ENCODE data around the gene CMPK2. TPM values are rescaled to one million over a fixed set of nuclear protein-coding genes. Genes with fewer than 3 reads are reported as not detected.

The CMPK2 gene
- total RNA-seq, 5 donors from 2014 or later (not counting 1 experiment from before 2014, with no cell fraction given) = 6.5 to 15.2 (median 9.1) TPM

- no peak overlapping the region for H3K4me3 Mint-ChIP-seq
Measured at GRCh38 chr2:6833300-6833604, 32.5 kb downstream of the CMPK2 start.

GRCh38 chr2:6832596-6833299, 33.0 kb downstream of the CMPK2 start:
- POLR2A ChIA-PET = interaction anchor here in 1 of 2 donors (0.8 kb wide), 1 partner anchor 13 kb away, joined by 14 read pairs; no protein-coding TSS in a partner anchor
- peaks cover 55% of the 10 kb centered on the region for H3K36me3 Mint-ChIP-seq
- H3K9me3 Mint-ChIP-seq = peaks cover 18 to 41% (median 24%) of the 10 kb centered on the region in 3 donors
- H3K4me3 Mint-ChIP-seq = peak overlapping the region in 1 of 3 donors; percentile 26
- Histone ChIP-seq H3K9me3 (peaks cover 3% of the 10 kb centered on the region), H3K4me1 (ENCODE audit: control insufficient read depth in 1 of 2, extremely low read depth in 1 of 2, insufficient read depth in 2 of 2, low read length in 2 of 2) (no peaks in the 10 kb centered on the region), H3K27me3 (replicated peaks in 1 of 2; ENCODE audit: control insufficient read depth in 2 of 2, extremely low read depth in 1 of 2, insufficient read depth in 2 of 2, low read length in 1 of 2) (no peaks in the 10 kb centered on the region), H3K27ac (ENCODE audit: low read length) (peak overlapping the region; percentile 19), H3K4me3 (ENCODE audit: control insufficient read depth in 1 of 2, extremely low read depth in 1 of 2, low read length in 1 of 2) (no peak overlapping the region), H3K36me3 (ENCODE audit: control insufficient read depth in 2 of 2, extremely low read depth in 1 of 2, insufficient read depth in 1 of 2, low read length in 1 of 2) (no peaks in the 10 kb centered on the region)
- peak overlapping the region; percentile 68 to 69 for H3K27ac Mint-ChIP-seq
- ATAC-seq (replicated peaks in 1 of 4) = no peak
- peaks cover 7 to 13% (median 9%) of the 10 kb centered on the region in 3 donors for H3K4me1 Mint-ChIP-seq
- WGBS (ENCODE audit: insufficient coverage) = 40% methylated on average over 1 of the region's 2 CpGs
- no peaks in the 10 kb centered on the region for H3K27me3 Mint-ChIP-seq
- DNase-seq = no peak
- CTCF ChIA-PET = interaction anchor here in 1 of 2 donors (0.7 kb wide), 1 partner anchor 252 kb away, joined by 3 read pairs; no protein-coding TSS in a partner anchor

More at GRCh38 chr2:6833300-6833604, 32.5 kb downstream of the CMPK2 start:
- Mint-ChIP-seq H3K27me3 (no peaks in the 10 kb centered on the region), H3K4me1 (peaks cover 4 to 8% (median 7%) of the 10 kb centered on the region in 3 donors), H3K27ac (peak overlapping the region in 1 of 2 donors; percentile 17), H3K9me3 (peaks cover 18 to 43% (median 24%) of the 10 kb centered on the region in 3 donors), H3K36me3 (peaks cover 59% of the 10 kb centered on the region)
- no peaks in the 10 kb centered on the region for H3K36me3 ChIP-seq (ENCODE audit: control insufficient read depth in 2 of 2, extremely low read depth in 1 of 2, insufficient read depth in 1 of 2, low read length in 1 of 2)
- H3K4me3 ChIP-seq (ENCODE audit: control insufficient read depth in 1 of 2, extremely low read depth in 1 of 2, low read length in 1 of 2) = no peak overlapping the region
- no peaks in the 10 kb centered on the region for H3K4me1 ChIP-seq (ENCODE audit: control insufficient read depth in 1 of 2, extremely low read depth in 1 of 2, insufficient read depth in 2 of 2, low read length in 2 of 2)
- peak overlapping the region; percentile 19 for H3K27ac ChIP-seq (ENCODE audit: low read length)
- POLR2A ChIA-PET = interaction anchor here in 1 of 2 donors (0.8 kb wide), 1 partner anchor 14 kb away, joined by 14 read pairs; no protein-coding TSS in a partner anchor
- no CpG with 5 or more reads among the region's 2 CpGs for WGBS (ENCODE audit: insufficient coverage)
- peaks cover 3% of the 10 kb centered on the region for H3K9me3 ChIP-seq
- H3K27me3 ChIP-seq (replicated peaks in 1 of 2; ENCODE audit: control insufficient read depth in 2 of 2, extremely low read depth in 1 of 2, insufficient read depth in 2 of 2, low read length in 1 of 2) = no peaks in the 10 kb centered on the region
- DNase-seq = no peak
- no peak for ATAC-seq (replicated peaks in 1 of 4)
- CTCF ChIA-PET = interaction anchor here in 1 of 2 donors (0.7 kb wide), 1 partner anchor 252 kb away, joined by 3 read pairs; no protein-coding TSS in a partner anchor

- DNase-seq (no peak), ATAC-seq (replicated peaks in 1 of 4) (no peak)
- H3K27ac ChIP-seq (ENCODE audit: low read length) = no peak overlapping the region
- WGBS (ENCODE audit: insufficient coverage) = no CpG with 5 or more reads among the region's 1 CpG
- no peaks in the 10 kb centered on the region for H3K4me1 ChIP-seq (ENCODE audit: control insufficient read depth in 1 of 2, extremely low read depth in 1 of 2, insufficient read depth in 2 of 2, low read length in 2 of 2)
- H3K4me3 ChIP-seq (ENCODE audit: control insufficient read depth in 1 of 2, extremely low read depth in 1 of 2, low read length in 1 of 2) = no peak overlapping the region
- Mint-ChIP-seq H3K9me3 (peaks cover 18 to 41% (median 24%) of the 10 kb centered on the region in 3 donors), H3K36me3 (peaks cover 46% of the 10 kb centered on the region), H3K4me3 (no peak overlapping the region), H3K4me1 (peaks cover 7 to 16% (median 12%) of the 10 kb centered on the region in 3 donors), H3K27me3 (no peaks in the 10 kb centered on the region), H3K27ac (peak overlapping the region in 1 of 2 donors; percentile 8)
- ChIA-PET CTCF (no interaction called here), POLR2A (no interaction called here)
- H3K27me3 ChIP-seq (replicated peaks in 1 of 2; ENCODE audit: control insufficient read depth in 2 of 2, extremely low read depth in 1 of 2, insufficient read depth in 2 of 2, low read length in 1 of 2) = no peaks in the 10 kb centered on the region
- peaks cover 3% of the 10 kb centered on the region for H3K9me3 ChIP-seq
- H3K36me3 ChIP-seq (ENCODE audit: control insufficient read depth in 2 of 2, extremely low read depth in 1 of 2, insufficient read depth in 1 of 2, low read length in 1 of 2) = no peaks in the 10 kb centered on the region
Measured at GRCh38 chr2:6831229-6831628, 34.5 kb downstream of the CMPK2 start.

GRCh38 chr2:6828299-6828584, 37.5 kb downstream of the CMPK2 start:
- no peak overlapping the region for H3K4me3 ChIP-seq (ENCODE audit: control insufficient read depth in 1 of 2, extremely low read depth in 1 of 2, low read length in 1 of 2)
- POLR2A ChIA-PET = no interaction called here
- no peaks in the 10 kb centered on the region for H3K4me1 ChIP-seq (ENCODE audit: control insufficient read depth in 1 of 2, extremely low read depth in 1 of 2, insufficient read depth in 2 of 2, low read length in 2 of 2)
- no peak overlapping the region for H3K27ac ChIP-seq (ENCODE audit: low read length)
- peaks cover 27% of the 10 kb centered on the region for H3K36me3 Mint-ChIP-seq
- H3K4me1 Mint-ChIP-seq = peaks cover 7 to 16% (median 12%) of the 10 kb centered on the region in 3 donors
- WGBS (ENCODE audit: insufficient coverage) = no CpG with 5 or more reads among the region's 2 CpGs
- CTCF ChIA-PET = no interaction called here
- no peaks in the 10 kb centered on the region for H3K9me3 ChIP-seq
- peaks cover 9 to 24% (median 14%) of the 10 kb centered on the region in 3 donors for H3K9me3 Mint-ChIP-seq
- DNase-seq (peak in 1 of 35 experiments; percentile 27), ATAC-seq (replicated peaks in 1 of 4) (no peak)
- H3K27me3 ChIP-seq (replicated peaks in 1 of 2; ENCODE audit: control insufficient read depth in 2 of 2, extremely low read depth in 1 of 2, insufficient read depth in 2 of 2, low read length in 1 of 2) = no peaks in the 10 kb centered on the region
- no peak overlapping the region for H3K27ac Mint-ChIP-seq
- no peaks in the 10 kb centered on the region for H3K36me3 ChIP-seq (ENCODE audit: control insufficient read depth in 2 of 2, extremely low read depth in 1 of 2, insufficient read depth in 1 of 2, low read length in 1 of 2)
- H3K4me3 Mint-ChIP-seq = no peak overlapping the region
- H3K27me3 Mint-ChIP-seq = no peaks in the 10 kb centered on the region

GRCh38 chr2:6827566-6828298, 38.0 kb downstream of the CMPK2 start:
- ATAC-seq (replicated peaks in 1 of 4) (no peak), DNase-seq (no peak)
- Histone ChIP-seq H3K9me3 (no peaks in the 10 kb centered on the region), H3K4me1 (ENCODE audit: control insufficient read depth in 1 of 2, extremely low read depth in 1 of 2, insufficient read depth in 2 of 2, low read length in 2 of 2) (no peaks in the 10 kb centered on the region), H3K4me3 (ENCODE audit: control insufficient read depth in 1 of 2, extremely low read depth in 1 of 2, low read length in 1 of 2) (no peak overlapping the region), H3K27ac (ENCODE audit: low read length) (no peak overlapping the region), H3K27me3 (replicated peaks in 1 of 2; ENCODE audit: control insufficient read depth in 2 of 2, extremely low read depth in 1 of 2, insufficient read depth in 2 of 2, low read length in 1 of 2) (no peaks in the 10 kb centered on the region), H3K36me3 (ENCODE audit: control insufficient read depth in 2 of 2, extremely low read depth in 1 of 2, insufficient read depth in 1 of 2, low read length in 1 of 2) (no peaks in the 10 kb centered on the region)
- Mint-ChIP-seq H3K9me3 (peaks cover 9 to 19% (median 13%) of the 10 kb centered on the region in 3 donors), H3K27me3 (no peaks in the 10 kb centered on the region), H3K4me3 (no peak overlapping the region), H3K36me3 (peaks cover 22% of the 10 kb centered on the region), H3K27ac (no peak overlapping the region), H3K4me1 (peaks cover 2 to 10% (median 9%) of the 10 kb centered on the region in 3 donors)
- WGBS (ENCODE audit: insufficient coverage) = 100% methylated on average over 2 of the region's 5 CpGs
- CTCF ChIA-PET = interaction anchor here in 1 of 2 donors (0.6 to 1.1 kb wide), 4 partner anchors 20 to 217 kb away, joined by 3 to 4 read pairs (median 3); partner anchors contain the start of gene CMPK2
- POLR2A ChIA-PET = interaction anchor here (0.5 to 0.7 kb wide), 2 partner anchors 44 to 756 kb away, joined by 3 to 4 read pairs; no protein-coding TSS in a partner anchor

GRCh38 chr2:6826081-6826913, 39.4 kb downstream of the CMPK2 start:
- Histone ChIP-seq H3K9me3 (no peaks in the 10 kb centered on the region), H3K36me3 (ENCODE audit: control insufficient read depth in 2 of 2, extremely low read depth in 1 of 2, insufficient read depth in 1 of 2, low read length in 1 of 2) (no peaks in the 10 kb centered on the region), H3K27me3 (replicated peaks in 1 of 2; ENCODE audit: control insufficient read depth in 2 of 2, extremely low read depth in 1 of 2, insufficient read depth in 2 of 2, low read length in 1 of 2) (peaks cover 0 to 1% of the 10 kb centered on the region in 2 experiments), H3K4me3 (ENCODE audit: control insufficient read depth in 1 of 2, extremely low read depth in 1 of 2, low read length in 1 of 2) (no peak overlapping the region), H3K27ac (ENCODE audit: low read length) (no peak overlapping the region), H3K4me1 (ENCODE audit: control insufficient read depth in 1 of 2, extremely low read depth in 1 of 2, insufficient read depth in 2 of 2, low read length in 2 of 2) (no peaks in the 10 kb centered on the region)
- DNase-seq = peak in 28 of 35 experiments; percentile 3 to 75 (median 31)
- Mint-ChIP-seq H3K4me1 (peaks cover 0 to 10% (median 8%) of the 10 kb centered on the region in 3 donors), H3K9me3 (peaks cover 9 to 15% (median 9%) of the 10 kb centered on the region in 3 donors), H3K36me3 (peaks cover 19% of the 10 kb centered on the region), H3K27me3 (no peaks in the 10 kb centered on the region), H3K27ac (peak overlapping the region in 1 of 2 donors; percentile 54), H3K4me3 (no peak overlapping the region)
- WGBS (ENCODE audit: insufficient coverage) = 38% methylated on average over 3 of the region's 4 CpGs
- ChIA-PET POLR2A (no interaction called here), CTCF (interaction anchor here (0.6 to 1.3 kb wide), 12 partner anchors 22 to 1382 kb away, joined by 3 to 9 read pairs (median 3); partner anchors contain the start of gene RSAD2 (in 1 of the 2))
- peak; percentile 58 to 77 (median 68) for ATAC-seq (replicated peaks in 1 of 4)

Data from T-cell (primary cell).